ENCODE results near the gene TNFRSF19.
"Not testable (repeated sequence)": the region's sequence is repeated elsewhere in the genome, so short reads cannot be mapped to it uniquely, and the experiment has no call there.

DNA sequence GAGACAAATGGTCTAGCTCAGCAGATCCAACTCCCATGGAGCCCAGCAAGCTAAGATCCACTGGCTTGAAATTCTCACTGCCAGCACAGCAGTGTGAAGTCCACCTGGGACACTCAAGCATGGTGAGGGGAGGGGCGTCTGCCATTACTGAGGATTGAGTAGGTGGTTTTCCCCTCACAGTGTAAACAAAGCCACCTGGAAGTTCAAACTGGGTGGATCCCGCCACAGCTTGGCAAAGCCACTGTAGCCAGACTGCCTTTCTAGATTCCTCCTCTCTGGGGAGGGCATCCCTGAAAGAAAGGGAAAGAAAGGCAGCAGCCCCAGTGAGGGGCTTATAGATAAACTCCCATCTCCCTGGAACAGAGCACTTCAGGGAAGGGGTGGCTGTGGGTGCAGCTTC lies 24.1 kb downstream of the TNFRSF19 start:
- TF ChIP-seq, protein P1, sequence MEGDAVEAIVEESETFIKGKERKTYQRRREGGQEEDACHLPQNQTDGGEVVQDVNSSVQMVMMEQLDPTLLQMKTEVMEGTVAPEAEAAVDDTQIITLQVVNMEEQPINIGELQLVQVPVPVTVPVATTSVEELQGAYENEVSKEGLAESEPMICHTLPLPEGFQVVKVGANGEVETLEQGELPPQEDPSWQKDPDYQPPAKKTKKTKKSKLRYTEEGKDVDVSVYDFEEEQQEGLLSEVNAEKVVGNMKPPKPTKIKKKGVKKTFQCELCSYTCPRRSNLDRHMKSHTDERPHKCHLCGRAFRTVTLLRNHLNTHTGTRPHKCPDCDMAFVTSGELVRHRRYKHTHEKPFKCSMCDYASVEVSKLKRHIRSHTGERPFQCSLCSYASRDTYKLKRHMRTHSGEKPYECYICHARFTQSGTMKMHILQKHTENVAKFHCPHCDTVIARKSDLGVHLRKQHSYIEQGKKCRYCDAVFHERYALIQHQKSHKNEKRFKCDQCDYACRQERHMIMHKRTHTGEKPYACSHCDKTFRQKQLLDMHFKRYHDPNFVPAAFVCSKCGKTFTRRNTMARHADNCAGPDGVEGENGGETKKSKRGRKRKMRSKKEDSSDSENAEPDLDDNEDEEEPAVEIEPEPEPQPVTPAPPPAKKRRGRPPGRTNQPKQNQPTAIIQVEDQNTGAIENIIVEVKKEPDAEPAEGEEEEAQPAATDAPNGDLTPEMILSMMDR (conservative IDR thresholded peaks at IDR 0.05 in 1 of 2, IDR thresholded peaks at IDR 0.05 in 1 of 2; ENCODE audit: extremely low read depth in 1 of 2, insufficient read depth in 1 of 2, low read depth in 1 of 2, low read length in 2 of 2), result not testable (repeated sequence)
- TF ChIP-seq EZH2 (IDR thresholded peaks at IDR 0.05; ENCODE audit: borderline replicate concordance, low read length), result not testable (repeated sequence)

All from mammary epithelial cell (primary cell).